Endometrium (tissue), 2 donors: ENCODE data around the gene SIPA1L3.

Experiments
- FAIRE-seq: peaks from 2 replicates; lab custom pipeline; 2012; peaks lifted over from hg19 to GRCh38; lab: Jason Lieb, UNC
- donor health status: control.
- donor health status: control.

The SIPA1L3 gene

GRCh38 chr19:38245826-38246498 lies 339.0 kb downstream of the SIPA1L3 start:
- FAIRE-seq, result no peak

GRCh38 chr19:38247126-38247525 lies 340.1 kb downstream of the SIPA1L3 start:
- FAIRE-seq, result no peak

GRCh38 chr19:38247734-38248268 lies 340.8 kb downstream of the SIPA1L3 start:
- FAIRE-seq, result no peak

- FAIRE-seq, result no peak
These were observed 341.4 kb downstream of the SIPA1L3 start for GRCh38 chr19:38248421-38248820.

- no peak for FAIRE-seq
These were observed 343.4 kb downstream of the SIPA1L3 start for GRCh38 chr19:38250428-38250820.

- FAIRE-seq, result peak; percentile 54
These were observed 344.0 kb downstream of the SIPA1L3 start for GRCh38 chr19:38250821-38251563.

GRCh38 chr19:38251564-38252051 lies 344.6 kb downstream of the SIPA1L3 start:
- no peak for FAIRE-seq

- FAIRE-seq, result no peak
These were observed 345.4 kb downstream of the SIPA1L3 start for GRCh38 chr19:38252385-38252784.

- no peak for FAIRE-seq
These were observed 346.1 kb downstream of the SIPA1L3 start for GRCh38 chr19:38252941-38253691.

GRCh38 chr19:38253788-38254187 lies 346.8 kb downstream of the SIPA1L3 start:
- no peak for FAIRE-seq

- no peak for FAIRE-seq
These were observed 348.5 kb downstream of the SIPA1L3 start for GRCh38 chr19:38255383-38256014.
